Heart right ventricle (tissue), 16 donors: ENCODE data around the gene CACNA1C. TPM values are rescaled to one million over a fixed set of nuclear protein-coding genes. Genes with fewer than 3 reads are reported as not detected.

Source experiments
- ATAC-seq, 8 donors: fragments of 200-7000 bp; cut with Tn5 transposase; one replicate each; pipeline ENCODE4 v1.9.1; 2020; ENCODE audit warnings: mild to moderate bottlenecking in 8 of 8, moderate library complexity in 8 of 8, moderate number of reproducible peaks in 1 of 8
- DNase-seq, 2 donors: peaks; one replicate each; pipeline ENCODE4 v3.0.0-alpha.2; 2020
- H3K27ac ChIP-seq, 10 donors: fragments of 200-600 bp; sonication (generic) in 2 of 10; one replicate each; pipeline versions ENCODE4 v1.5.0 to v1.8.0; 2020 to 2022; ENCODE audit warnings: mild to moderate bottlenecking in 3 of 10
- H3K27me3 ChIP-seq, 7 donors: fragments of 200-600 bp; one replicate each; pipeline ENCODE4 v1.8.0; 2021 to 2022; ENCODE audit warnings: mild to moderate bottlenecking in 2 of 7
- H3K36me3 ChIP-seq, 9 donors: fragments of 200-600 bp; sonication (generic) in 1 of 9; one replicate each; pipeline versions ENCODE4 v1.5.0 to v1.8.0; 2020 to 2022; ENCODE audit warnings: mild to moderate bottlenecking in 2 of 9
- H3K4me1 ChIP-seq, 9 donors: fragments of 200-600 bp; sonication (generic) in 1 of 9; one replicate each; pipeline versions ENCODE4 v1.5.0 to v1.8.0; 2020 to 2022; ENCODE audit warnings: mild to moderate bottlenecking in 4 of 9
- H3K4me3 ChIP-seq, 10 donors: fragments of 200-600 bp; sonication (generic) in 2 of 10; one replicate each; pipeline versions ENCODE4 v1.5.0 to v1.8.0; 2020 to 2022; ENCODE audit warnings: mild to moderate bottlenecking in 7 of 10, moderate library complexity in 2 of 10
- H3K9me3 ChIP-seq, 11 donors: fragments of 200-600 bp in 10 of 11; sonication (generic) in 2 of 11; one replicate each; pipeline versions ENCODE4 v1.5.0 to v1.8.0; 2013 to 2022; ENCODE audit warnings: mild to moderate bottlenecking in 2 of 11, control low read depth in 1 of 11, moderate library complexity in 1 of 11
- WGBS, 2 donors: extraction: QIAGEN DNeasy Blood & Tissue Kit; methylation state at CpG; one replicate each; pipeline ENCODE4 v1.1.7; 2013; ENCODE audit warnings: inconsistent platforms in 1 of 2; 5-methylcytosine and 5-hydroxymethylcytosine counted together
- intact Hi-C, 10 donors: fragments of 100-400 bp; cut with DNase I; formaldehyde crosslinking; loops; one replicate each; pipeline versions ENCODE4 v1.11.1 to v1.14.2; 2022
- polyA plus RNA-seq, 2 donors: library from polyadenylated mRNA; stranded (reverse); fragments of 200-250 nt; gene quantifications; one replicate each; pipeline ENCODE4 v1.2.3, GENCODE V29; 2013
- total RNA-seq, 10 donors: library from RNA; stranded (reverse); fragmentation: NEBNext Ultra II Directional in 3 of 10; extraction: Animal tissue kit (Norgen Biotek cat#: 25700) in 3 of 10; gene quantifications; one replicate each; pipeline versions ENCODE4 v1.2.1 to v1.2.4, GENCODE V29; 2021 to 2023
- TF ChIP-seq, protein P1 (sequence below), 9 donors: fragments of 200-600 bp; sonication (generic) in 2 of 9; IDR thresholded peaks; one replicate each; pipeline versions ENCODE4 v1.5.0 to v1.8.0; 2021 to 2022; ENCODE audit warnings: antibody characterized with exemption in 9 of 9, mild to moderate bottlenecking in 5 of 9, moderate library complexity in 1 of 9
- donor health status: Arrhythmogenic right ventricular cardiomyopathy.
- donor health status: ischemic (EF 13 %, LVEDD 7.1; RV severe dilation, severe dysfunction).
- donor health status: healthy with polysubstance abuse.
- donor health status: DM: no; HTN: yes; CAD: no.
- donor health status: DM: no; HTN: no; CAD: no.
- donor health status: ischemic (EF 25% LVEDD 6.9; RV normal size, moderate dysfunction).
- donor health status: ischemic (EF 25% LVEDD 5.7; RV mildly dilated, moderate dysfunction).
- donor health status: healthy.
- donor health status: DM: yes; HTN: yes; CAD: no.
- donor health status: Ischemic cardiomyopathy.
- donor health status: ischemic (EF 35%, LVEDD 5.7; RV mildly dilated, moderate dysfunction).
- donor health status: nonischemic (EF 11% LVEDD 7.7; RV severe dilation, severe dysfunction).
- donor health status: DM: yes; HTN: yes; CAD: no.
- donor health status: PGD.
- donor health status: ischemic (EF 29% LVEDD 5.4; RV normal size, mild dysfunction).
- donor health status: nonischemic (EF 23%, LVEDD 6.1; RV moderate dilation, normal function).

CACNA1C gene
- total and polyA plus RNA-seq, 12 donors: 19.1 to 222 (median 183) TPM

DNA sequence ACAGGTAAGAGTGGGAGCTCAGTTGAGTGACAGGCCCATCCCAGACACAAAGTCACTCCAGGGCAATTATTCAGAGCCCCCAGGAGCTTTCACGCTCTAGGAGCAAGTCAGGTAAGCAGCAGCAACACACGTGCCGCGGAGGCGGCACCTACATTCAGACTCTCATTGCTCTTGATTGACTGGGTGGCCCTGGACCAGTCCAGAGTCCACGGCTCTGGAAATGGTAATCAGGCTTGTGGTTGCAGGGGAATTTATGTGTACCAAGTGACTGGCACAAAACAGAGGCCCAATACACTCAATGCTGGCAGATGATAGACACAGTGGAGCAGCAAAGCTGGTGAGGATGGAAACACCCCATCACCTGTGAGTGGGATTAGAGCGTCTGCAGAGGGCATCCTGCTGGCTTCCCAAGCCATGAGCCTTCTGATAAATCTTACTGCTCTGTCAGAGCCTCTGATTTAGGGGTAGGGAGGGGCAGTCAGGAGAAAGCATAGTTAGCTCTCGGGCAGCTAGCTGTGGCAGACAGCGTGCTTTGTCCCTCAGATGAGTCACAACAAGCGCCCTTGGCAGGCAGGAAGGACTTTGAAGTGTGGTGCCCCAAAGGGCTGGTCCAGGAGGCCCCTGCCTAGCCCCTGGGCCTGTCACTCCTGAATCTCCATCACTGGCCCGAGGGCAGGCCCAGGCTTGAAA, 344.7 kb downstream of the CACNA1C start:
- WGBS, 2 donors: 87 to 91% methylated on average over 11 of the region's 11 CpGs
- no peaks in the 10 kb centered on the region for H3K27me3 ChIP-seq
- no peak overlapping the region for H3K4me3 ChIP-seq
- DNase-seq (no peak), ATAC-seq (peak in 6 of 8 donors; percentile 26 to 67 (median 50))
- peak overlapping the region in 2 of 10 donors; percentile 36 to 65 for H3K27ac ChIP-seq
- TF ChIP-seq, protein P1, sequence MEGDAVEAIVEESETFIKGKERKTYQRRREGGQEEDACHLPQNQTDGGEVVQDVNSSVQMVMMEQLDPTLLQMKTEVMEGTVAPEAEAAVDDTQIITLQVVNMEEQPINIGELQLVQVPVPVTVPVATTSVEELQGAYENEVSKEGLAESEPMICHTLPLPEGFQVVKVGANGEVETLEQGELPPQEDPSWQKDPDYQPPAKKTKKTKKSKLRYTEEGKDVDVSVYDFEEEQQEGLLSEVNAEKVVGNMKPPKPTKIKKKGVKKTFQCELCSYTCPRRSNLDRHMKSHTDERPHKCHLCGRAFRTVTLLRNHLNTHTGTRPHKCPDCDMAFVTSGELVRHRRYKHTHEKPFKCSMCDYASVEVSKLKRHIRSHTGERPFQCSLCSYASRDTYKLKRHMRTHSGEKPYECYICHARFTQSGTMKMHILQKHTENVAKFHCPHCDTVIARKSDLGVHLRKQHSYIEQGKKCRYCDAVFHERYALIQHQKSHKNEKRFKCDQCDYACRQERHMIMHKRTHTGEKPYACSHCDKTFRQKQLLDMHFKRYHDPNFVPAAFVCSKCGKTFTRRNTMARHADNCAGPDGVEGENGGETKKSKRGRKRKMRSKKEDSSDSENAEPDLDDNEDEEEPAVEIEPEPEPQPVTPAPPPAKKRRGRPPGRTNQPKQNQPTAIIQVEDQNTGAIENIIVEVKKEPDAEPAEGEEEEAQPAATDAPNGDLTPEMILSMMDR (IDR thresholded peaks at IDR 0.05): no peak
- no peaks in the 10 kb centered on the region for H3K36me3 ChIP-seq
- peaks cover 0 to 3% (median 0%) of the 10 kb centered on the region in 11 donors for H3K9me3 ChIP-seq
- peaks cover 2 to 66% (median 36%) of the 10 kb centered on the region in 9 donors for H3K4me1 ChIP-seq
- intact Hi-C loops: no loop called here

DNA sequence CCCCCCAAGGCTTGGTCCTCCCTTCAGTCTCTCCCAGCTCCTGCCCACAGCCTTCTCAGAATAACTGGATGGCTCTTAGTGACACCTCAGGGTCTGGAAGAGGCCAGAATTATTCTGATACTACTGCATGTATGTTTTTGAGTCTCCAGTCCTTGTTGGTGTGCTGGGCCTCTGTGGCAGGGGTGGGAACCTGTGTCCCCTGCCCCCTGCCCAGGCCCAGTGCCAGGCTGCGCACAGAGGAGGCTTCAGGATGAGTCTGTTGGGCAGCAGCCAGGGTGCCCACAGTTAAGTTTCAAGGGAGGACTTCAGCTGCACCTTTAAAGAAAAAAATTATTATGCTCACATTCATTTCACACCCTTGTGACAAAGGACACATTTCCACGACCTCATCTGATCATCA, 348.3 kb downstream of the CACNA1C start:
- H3K4me3 ChIP-seq: no peak overlapping the region
- no peak overlapping the region for H3K27ac ChIP-seq
- DNase-seq: no peak
- peaks cover 6 to 67% (median 23%) of the 10 kb centered on the region in 9 donors for H3K4me1 ChIP-seq
- intact Hi-C loops: no loop called here
- ATAC-seq: no peak
- H3K36me3 ChIP-seq: no peaks in the 10 kb centered on the region
- WGBS, 2 donors: 69 to 85% methylated on average over 2 of the region's 2 CpGs
- peaks cover 0 to 3% (median 0%) of the 10 kb centered on the region in 11 donors for H3K9me3 ChIP-seq
- TF ChIP-seq, protein P1 (IDR thresholded peaks at IDR 0.05): no peak
- H3K27me3 ChIP-seq: no peaks in the 10 kb centered on the region

DNA sequence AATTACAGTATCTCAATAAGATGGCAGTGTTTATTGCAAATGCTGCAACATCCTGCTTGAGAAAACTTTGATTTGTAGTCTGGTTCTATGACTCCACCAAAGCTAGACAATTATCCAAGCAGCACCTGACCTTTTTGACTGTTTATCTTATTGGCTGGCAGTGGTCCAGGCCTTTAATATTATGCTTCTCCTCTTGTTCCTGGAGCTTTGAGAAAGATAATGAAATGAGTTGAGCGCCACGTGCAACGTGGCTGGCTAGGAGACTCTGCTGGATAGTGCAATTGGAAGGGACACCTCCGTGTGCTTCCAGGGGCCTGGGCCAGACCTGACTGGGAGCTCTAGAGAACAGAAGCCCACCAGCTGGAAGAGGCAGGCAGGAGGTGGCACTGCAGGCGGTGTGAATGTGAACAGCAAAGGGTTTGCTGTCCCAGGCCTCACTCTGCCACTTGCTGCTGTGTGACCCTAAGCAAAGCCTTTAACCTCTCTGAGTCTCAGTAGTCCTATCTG, 349.3 kb downstream of the CACNA1C start:
- no peaks in the 10 kb centered on the region for H3K27me3 ChIP-seq
- no peak overlapping the region for H3K4me3 ChIP-seq
- peaks cover 0 to 3% (median 0%) of the 10 kb centered on the region in 11 donors for H3K9me3 ChIP-seq
- no peak for DNase-seq
- intact Hi-C loops: no loop called here
- ATAC-seq: peak in 1 of 8 donors; percentile 17
- H3K27ac ChIP-seq: peak overlapping the region in 1 of 10 donors; percentile 21
- H3K4me1 ChIP-seq: peaks cover 3 to 62% (median 13%) of the 10 kb centered on the region in 9 donors
- WGBS, 2 donors: 49 to 63% methylated on average over 5 of the region's 5 CpGs
- TF ChIP-seq, protein P1 (IDR thresholded peaks at IDR 0.05): no peak
- no peaks in the 10 kb centered on the region for H3K36me3 ChIP-seq

DNA sequence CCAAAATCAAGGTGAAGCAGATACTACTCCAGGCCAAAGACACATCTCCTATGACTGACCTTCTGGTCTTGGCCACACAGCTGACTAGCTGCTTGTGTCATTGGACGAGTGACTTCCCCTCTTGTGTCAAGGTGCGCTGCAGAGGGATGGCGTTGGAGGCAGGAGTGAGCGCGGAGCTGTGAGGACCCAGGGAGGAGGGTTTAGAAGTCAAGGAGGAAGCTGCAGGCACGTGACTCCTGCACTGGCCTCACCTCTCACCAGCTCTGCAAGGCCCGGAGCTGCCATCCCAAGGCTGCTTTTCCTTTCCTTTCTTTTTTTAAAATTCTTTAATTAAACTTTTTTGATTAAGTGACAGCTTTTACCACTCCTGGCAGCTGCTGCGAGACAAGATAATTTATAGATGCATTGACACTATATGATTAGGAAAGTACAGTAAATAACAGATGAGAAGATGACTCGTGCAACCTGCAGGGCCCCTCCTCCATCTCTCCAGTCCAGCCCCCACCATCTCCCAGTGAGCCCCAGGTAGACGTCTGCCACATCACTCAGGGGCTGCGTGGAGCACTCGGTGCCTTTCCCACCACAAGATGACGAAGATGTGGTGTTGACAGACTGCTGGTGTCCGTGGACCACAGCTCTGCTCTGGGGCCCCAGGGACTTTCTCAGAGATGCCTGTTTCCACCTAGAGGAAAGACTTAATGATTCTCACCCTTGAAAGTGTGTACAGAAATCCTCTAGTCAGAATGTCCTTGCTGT, 350.6 kb downstream of the CACNA1C start:
- no peak overlapping the region for H3K27ac ChIP-seq
- 82 to 88% methylated on average over 14 of the region's 14 CpGs for WGBS, 2 donors
- H3K4me3 ChIP-seq: no peak overlapping the region
- no peak for ATAC-seq
- no peak for DNase-seq
- no peaks in the 10 kb centered on the region for H3K36me3 ChIP-seq
- peaks cover 0 to 3% (median 0%) of the 10 kb centered on the region in 11 donors for H3K9me3 ChIP-seq
- intact Hi-C loops: no loop called here
- H3K4me1 ChIP-seq: peaks cover 0 to 52% (median 9%) of the 10 kb centered on the region in 9 donors
- TF ChIP-seq, protein P1 (IDR thresholded peaks at IDR 0.05): no peak
- H3K27me3 ChIP-seq: no peaks in the 10 kb centered on the region
